ENCODE results near the gene MASP1.
"Not testable (repeated sequence)": the region's sequence is repeated elsewhere in the genome, so short reads cannot be mapped to it uniquely, and the experiment has no call there.

The MASP1 gene

GRCh38 chr3:187223799-187224198, 67.7 kb downstream of the MASP1 start:
- DNase-seq (ENCODE audit: low spot score), result no peak

- no peak for DNase-seq (ENCODE audit: low spot score)
Measured at GRCh38 chr3:187222801-187223200, 68.7 kb downstream of the MASP1 start.

GRCh38 chr3:187215460-187215859, 76.1 kb downstream of the MASP1 start:
- no peak for DNase-seq (ENCODE audit: low spot score)

- DNase-seq (ENCODE audit: low spot score), result no peak
Measured at GRCh38 chr3:187213616-187214015, 77.9 kb downstream of the MASP1 start.

- DNase-seq (ENCODE audit: low spot score), result no peak
Measured at GRCh38 chr3:187212705-187213104, 78.8 kb downstream of the MASP1 start.

- DNase-seq (ENCODE audit: low spot score), result no peak
Measured at GRCh38 chr3:187212196-187212545, 79.4 kb downstream of the MASP1 start.

GRCh38 chr3:187211532-187212195, 79.9 kb downstream of the MASP1 start:
- DNase-seq (ENCODE audit: low spot score), result no peak

- no peak for DNase-seq (ENCODE audit: low spot score)
Measured at GRCh38 chr3:187210545-187211327, 80.8 kb downstream of the MASP1 start.

GRCh38 chr3:187210091-187210490, 81.4 kb downstream of the MASP1 start:
- DNase-seq (ENCODE audit: low spot score), result no peak

GRCh38 chr3:187209491-187209890, 82.0 kb downstream of the MASP1 start:
- no peak for DNase-seq (ENCODE audit: low spot score)

- DNase-seq (ENCODE audit: low spot score), result no peak
Measured at GRCh38 chr3:187208159-187208558, 83.4 kb downstream of the MASP1 start.

- DNase-seq (ENCODE audit: low spot score), result no peak
Measured at GRCh38 chr3:187207624-187208023, 83.9 kb downstream of the MASP1 start.

- DNase-seq (ENCODE audit: low spot score), result no peak
Measured at GRCh38 chr3:187207062-187207461, 84.5 kb downstream of the MASP1 start.

GRCh38 chr3:187205683-187206082, 85.9 kb downstream of the MASP1 start:
- no peak for DNase-seq (ENCODE audit: low spot score)

- DNase-seq (ENCODE audit: low spot score), result not testable (repeated sequence)
Measured at GRCh38 chr3:187199463-187200050, 92.0 kb downstream of the MASP1 start.

GRCh38 chr3:187198490-187198889, 93.0 kb downstream of the MASP1 start:
- DNase-seq (ENCODE audit: low spot score), result no peak

GRCh38 chr3:187197335-187197649, 94.2 kb downstream of the MASP1 start, which contains the start of gene RTP1:
TSS of gene RTP1 (plus strand) at chr3:187197486. CDS start at chr3:187197516, 30 bp downstream.
- DNase-seq (ENCODE audit: low spot score), result no peak

- DNase-seq (ENCODE audit: low spot score), result no peak
Measured at GRCh38 chr3:187196573-187197334, 94.8 kb downstream of the MASP1 start.

GRCh38 chr3:187193181-187193580, 98.4 kb downstream of the MASP1 start:
- no peak for DNase-seq (ENCODE audit: low spot score)

GRCh38 chr3:187191271-187191670, 100.3 kb downstream of the MASP1 start:
- no peak for DNase-seq (ENCODE audit: low spot score)

GRCh38 chr3:187188931-187189330, 102.6 kb downstream of the MASP1 start:
- no peak for DNase-seq (ENCODE audit: low spot score)

GRCh38 chr3:187186801-187187421, 104.6 kb downstream of the MASP1 start:
- no peak for DNase-seq (ENCODE audit: low spot score)

All from activated CD4-positive, alpha-beta T cell treated with anti-CD3 and anti-CD28 coated beads, Interleukin-2, Interleukin-4, amounts not matched to agents 100 ng/mL and 50 ng/mL, durations not matched to agents 16 hours and 8 hours (primary cell).